ENCODE measurements around the gene SCAF1. TPM values are rescaled to one million over a fixed set of nuclear protein-coding genes. Genes with fewer than 3 reads are reported as not detected.

The SCAF1 gene
- total and polyA plus RNA-seq, 10 of the 15 experiments (the other 5 are each of a cell fraction or from before 2014, with no cell fraction given): 0.18 to 77.0 (median 5.3) TPM

GRCh38 chr19:49616532-49616931 lies 25.5 kb upstream of the SCAF1 start (continued):
- TF ChIP-seq CREM (IDR thresholded peaks at IDR 0.05; ENCODE audit: low read depth) (no peak), NR2C2 (IDR thresholded peaks at IDR 0.05; ENCODE audit: borderline replicate concordance, control insufficient read depth, insufficient read length, low read depth) (no peak), POU2F2 (IDR thresholded peaks at IDR 0.05; ENCODE audit: borderline replicate concordance, low read depth, low read length) (no peak), USF2 (IDR thresholded peaks at IDR 0.05; ENCODE audit: borderline replicate concordance, low read depth, low read length) (no peak), SMAD1 (IDR thresholded peaks at IDR 0.05; ENCODE audit: low read depth, partially characterized antibody) (no peak), JUNB (IDR thresholded peaks at IDR 0.05) (no peak)

- Histone ChIP-seq H2AFZ (ENCODE audit: control insufficient read depth, low read depth, low read length) (no peak overlapping the region), H3K9me3 (replicated peaks; ENCODE audit: control insufficient read depth, insufficient read depth, low read length) (no peaks in the 10 kb centered on the region; the same call in 2 of the 3 replicates), H4K20me1 (ENCODE audit: control insufficient read depth, insufficient read depth) (no peaks in the 10 kb centered on the region), H3K79me2 (ENCODE audit: control insufficient read depth, insufficient read depth, low read length) (no peaks in the 10 kb centered on the region), H3K36me3 (ENCODE audit: control insufficient read depth in 2 of 2, insufficient read depth in 2 of 2, low read length in 1 of 2) (peaks cover 18 to 21% of the 10 kb centered on the region in 2 experiments), H3K4me3 (no peak overlapping the region), H3K27me3 (replicated peaks in 1 of 2; ENCODE audit: control insufficient read depth in 2 of 2, insufficient read depth in 2 of 2, low read length in 1 of 2) (no peaks in the 10 kb centered on the region), H3K9ac (ENCODE audit: control insufficient read depth, insufficient read depth, low read length) (no peak overlapping the region), H3K27ac (ENCODE audit: control insufficient read depth, insufficient read depth) (no peak overlapping the region), H3K4me2 (ENCODE audit: control insufficient read depth, insufficient read depth) (no peak overlapping the region), H3K4me1 (ENCODE audit: control insufficient read depth, insufficient read depth, low read length) (no peaks in the 10 kb centered on the region; the same call in 1 of the 2 replicates)
- ChIA-PET POLR2A (interaction anchor here (0.6 to 0.7 kb wide), 3 partner anchors 97 to 277 kb away, joined by 3 to 7 read pairs (median 5); no protein-coding TSS in a partner anchor), RAD21 (ENCODE audit: unreplicated experiment) (no interaction called here), CTCF (interaction anchor here (1.3 to 1.6 kb wide), 2 partner anchors 15 to 64 kb away, joined by 3 to 4 read pairs; no protein-coding TSS in a partner anchor), SMC1A (ENCODE audit: uncharacterized antibody, unreplicated experiment) (no interaction called here)
- ATAC-seq (no peak), DNase-seq (ENCODE audit: low read depth, low spot score) (no peak), FAIRE-seq (no peak)
- in situ Hi-C loops (cut with MboI) (no loop called here), intact Hi-C loops (cut with micrococcal nuclease; ENCODE audit: unreplicated experiment) (no loop called here)
- WGBS (ENCODE audit: insufficient coverage, insufficient replicate concordance, low lambda C conversion rate, missing lambda C conversion rate): 98% methylated on average over 7 of the region's 7 CpGs
- TF ChIP-seq NR2F1 (conservative IDR thresholded peaks at IDR 0.05): no peak
- no peak for TF ChIP-seq ATF3 (IDR thresholded peaks at IDR 0.05; ENCODE audit: borderline replicate concordance, extremely low read depth, low read depth, low read length)
- no peak for TF ChIP-seq JUND (IDR thresholded peaks at IDR 0.05; ENCODE audit: low read depth, low read length)
- no peak for TF ChIP-seq PML (IDR thresholded peaks at IDR 0.05; ENCODE audit: low read length)
- TF ChIP-seq SMAD1 (IDR thresholded peaks at IDR 0.05; ENCODE audit: low read depth, partially characterized antibody): no peak
- TF ChIP-seq SP1 (IDR thresholded peaks at IDR 0.05; ENCODE audit: low read depth, low read length): no peak
- no peak for TF ChIP-seq NR2C1 (IDR thresholded peaks at IDR 0.05)
- no peak for TF ChIP-seq IRF3 (IDR thresholded peaks at IDR 0.05)
- TF ChIP-seq FOXM1 (IDR thresholded peaks at IDR 0.05; ENCODE audit: low read depth, low read length): no peak
- no peak for TF ChIP-seq NFIC (IDR thresholded peaks at IDR 0.05; ENCODE audit: low read depth, low read length)
- no peak for TF ChIP-seq CTCF (IDR thresholded peaks at IDR 0.05 in 2 of 3, conservative IDR thresholded peaks at IDR 0.05 in 1 of 3; ENCODE audit: control insufficient read depth in 2 of 3, extremely low read depth in 1 of 3, insufficient read depth in 1 of 3, low read depth in 3 of 3, low read length in 3 of 3)
- BruUV-seq (replicated peaks): no TSS peak
Measured at GRCh38 chr19:49616945-49617344, 25.1 kb upstream of the SCAF1 start.
